Measurements from ENCODE around the gene FNDC8. TPM values are rescaled to one million over a fixed set of nuclear protein-coding genes. Genes with fewer than 3 reads are reported as not detected.

FNDC8 gene
- not detected for total RNA-seq

GRCh38 chr17:35121315-35121714, at the start of gene FNDC8:
Gene FNDC8 (plus strand): TSS chr17:35121615. CDS start chr17:35121694, 79 bp downstream.

GRCh38 chr17:35119370-35120165, 1.8 kb upstream of the FNDC8 start, which contains the start of gene RAD51D:
Gene RAD51D (minus strand): TSS chr17:35119860. CDS start chr17:35119613, 247 bp downstream.

GRCh38 chr17:35141681-35142466, 20.5 kb downstream of the FNDC8 start, which contains the start of gene NLE1:
Gene NLE1 (minus strand): TSS chr17:35142303. CDS start chr17:35142275, 28 bp downstream.

GRCh38 chr17:35147375-35147905, 26.0 kb downstream of the FNDC8 start, which contains the start of gene UNC45B:
Gene UNC45B (plus strand): TSS chr17:35147817. CDS start chr17:35148264, 447 bp downstream.

Other genes starting within 250 kb of the FNDC8 start
- gene CCT6B, start 160.2 kb upstream of the FNDC8 start, total RNA-seq = 1 to 10 TPM; 1.0 to 1.5 TPM
- gene ZNF830, start 160.1 kb upstream of the FNDC8 start, total RNA-seq = 10 to 100 TPM; 27.0 to 27.9 TPM
- 10 to 100 TPM; 29.1 to 33.6 TPM for gene LIG3, start 141.1 kb upstream of the FNDC8 start, total RNA-seq
- gene RFFL, start 57.9 kb upstream of the FNDC8 start, total RNA-seq = 10 to 100 TPM; 29.3 to 34.8 TPM
- gene RAD51D, start 1.8 kb upstream of the FNDC8 start, total RNA-seq = 10 to 100 TPM; 27.1 to 28.7 TPM
- 10 to 100 TPM; 21.3 to 22.5 TPM for gene NLE1, start 20.7 kb downstream of the FNDC8 start, total RNA-seq
- under 1 TPM; 0.10 TPM for gene UNC45B, start 26.2 kb downstream of the FNDC8 start, total RNA-seq
- gene SLC35G3, start 72.8 kb downstream of the FNDC8 start, total RNA-seq = not detected
- 100 to 1,000 TPM; 242 to 248 TPM for gene SLFN5, start 121.5 kb downstream of the FNDC8 start, total RNA-seq

Measured in activated naive CD4-positive, alpha-beta T cell treated with anti-CD3 and anti-CD28 coated beads, Interleukin-2, amount 10 ng/mL, durations not matched to agents 5 hours and 36 hours (primary cell).